ENCODE data around the gene KLHDC10.

GRCh38 chr7:130162196-130162595, 91.9 kb downstream of the KLHDC10 start:
- TF ChIP-seq, protein P1, sequence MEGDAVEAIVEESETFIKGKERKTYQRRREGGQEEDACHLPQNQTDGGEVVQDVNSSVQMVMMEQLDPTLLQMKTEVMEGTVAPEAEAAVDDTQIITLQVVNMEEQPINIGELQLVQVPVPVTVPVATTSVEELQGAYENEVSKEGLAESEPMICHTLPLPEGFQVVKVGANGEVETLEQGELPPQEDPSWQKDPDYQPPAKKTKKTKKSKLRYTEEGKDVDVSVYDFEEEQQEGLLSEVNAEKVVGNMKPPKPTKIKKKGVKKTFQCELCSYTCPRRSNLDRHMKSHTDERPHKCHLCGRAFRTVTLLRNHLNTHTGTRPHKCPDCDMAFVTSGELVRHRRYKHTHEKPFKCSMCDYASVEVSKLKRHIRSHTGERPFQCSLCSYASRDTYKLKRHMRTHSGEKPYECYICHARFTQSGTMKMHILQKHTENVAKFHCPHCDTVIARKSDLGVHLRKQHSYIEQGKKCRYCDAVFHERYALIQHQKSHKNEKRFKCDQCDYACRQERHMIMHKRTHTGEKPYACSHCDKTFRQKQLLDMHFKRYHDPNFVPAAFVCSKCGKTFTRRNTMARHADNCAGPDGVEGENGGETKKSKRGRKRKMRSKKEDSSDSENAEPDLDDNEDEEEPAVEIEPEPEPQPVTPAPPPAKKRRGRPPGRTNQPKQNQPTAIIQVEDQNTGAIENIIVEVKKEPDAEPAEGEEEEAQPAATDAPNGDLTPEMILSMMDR (IDR thresholded peaks at IDR 0.05; ENCODE audit: low read depth, low read length), result no peak
- TF ChIP-seq EZH2phosphoT487 (IDR thresholded peaks at IDR 0.05; ENCODE audit: low read depth), result no peak
